NCI-H2171 (cell line): ENCODE data around the gene ARGLU1.

Source experiments
- DNase-seq: peaks from one replicate; lab custom pipeline; 2025; lab: John Stamatoyannopoulos, UW

Gene ARGLU1

GRCh38 chr13:106541826-106542225 lies 26.1 kb downstream of the ARGLU1 start:
- no peak for DNase-seq

- DNase-seq: no peak
These were observed 27.3 kb downstream of the ARGLU1 start for GRCh38 chr13:106540613-106541012.

- DNase-seq: no peak
These were observed 30.4 kb downstream of the ARGLU1 start for GRCh38 chr13:106537521-106537920.

- peak; percentile 89 for DNase-seq
These were observed 31.5 kb downstream of the ARGLU1 start for GRCh38 chr13:106536244-106537034.

GRCh38 chr13:106535552-106536243 lies 32.2 kb downstream of the ARGLU1 start, which contains the start of gene EFNB2:
Gene EFNB2, minus strand, starts transcription at chr13:106535662. Its CDS starts 698 bp downstream, at chr13:106534964.
- DNase-seq: peak; percentile 94

GRCh38 chr13:106534639-106535551 lies 33.0 kb downstream of the ARGLU1 start:
- DNase-seq: peak; percentile 5

GRCh38 chr13:106533943-106534638 lies 33.8 kb downstream of the ARGLU1 start:
- DNase-seq: peak; percentile 45

- peak; percentile 51 for DNase-seq
These were observed 34.6 kb downstream of the ARGLU1 start for GRCh38 chr13:106533101-106533942.

GRCh38 chr13:106532111-106532929 lies 35.6 kb downstream of the ARGLU1 start:
- no peak for DNase-seq

GRCh38 chr13:106530980-106531481 lies 36.9 kb downstream of the ARGLU1 start:
- DNase-seq: no peak

GRCh38 chr13:106530171-106530851 lies 37.6 kb downstream of the ARGLU1 start:
- DNase-seq: no peak

- DNase-seq: no peak
These were observed 38.3 kb downstream of the ARGLU1 start for GRCh38 chr13:106529415-106530170.

- DNase-seq: no peak
These were observed 39.1 kb downstream of the ARGLU1 start for GRCh38 chr13:106528718-106529414.

- no peak for DNase-seq
These were observed 40.1 kb downstream of the ARGLU1 start for GRCh38 chr13:106527826-106528225.

- no peak for DNase-seq
These were observed 40.5 kb downstream of the ARGLU1 start for GRCh38 chr13:106527445-106527801.

GRCh38 chr13:106526738-106527444 lies 41.0 kb downstream of the ARGLU1 start:
- no peak for DNase-seq

GRCh38 chr13:106525865-106526264 lies 42.1 kb downstream of the ARGLU1 start:
- no peak for DNase-seq
